GM12891 (cell line): Measurements from ENCODE around the gene MYO19.

ENCODE experiments used
- POLR2A ChIP-seq: IDR thresholded peaks from 2 replicates; pipeline ENCODE4 v1.6.1; 2011; ENCODE audit warnings: low read depth, low read length, control low read depth
- POLR2AphosphoS5 ChIP-seq: IDR thresholded peaks from 2 replicates; pipeline ENCODE4 v1.6.1; 2011; ENCODE audit warnings: low read depth, low read length, control low read depth
- POU2F2 ChIP-seq: IDR thresholded peaks from 2 replicates; pipeline ENCODE4 v1.6.1; 2011; ENCODE audit warnings: low read depth, mild to moderate bottlenecking, control low read depth, low read length, moderate library complexity
- SPI1 ChIP-seq: IDR thresholded peaks from 2 replicates; pipeline ENCODE4 v1.6.1; 2011; ENCODE audit warnings: low read depth, low read length, control low read depth

GRCh38 chr17:36469733-36470132, 64.9 kb downstream of the MYO19 start:
- no peak for TF ChIP-seq POLR2A
- TF ChIP-seq POLR2AphosphoS5, result no peak
- no peak for TF ChIP-seq POU2F2
- no peak for TF ChIP-seq SPI1
